OCI-LY7 (cell line): Measurements from ENCODE around the gene AMZ2. TPM values are rescaled to one million over a fixed set of nuclear protein-coding genes. Genes with fewer than 3 reads are reported as not detected.
"Not testable (repeated sequence)": the region's sequence is repeated elsewhere in the genome, so short reads cannot be mapped to it uniquely, and the experiment has no call there.

Experiments used
- BruUV-seq: library from RNA; stranded (reverse); fragments of 400-500 nt; replicated peaks from 2 replicates; lab custom pipeline; 2021; lab: Mats Ljungman, UMichigan
- CTCF ChIA-PET: fragments of 300-600 bp; sonication (Branson Sonifier 250); formaldehyde crosslinking; loops from one replicate; lab custom pipeline; 2022; ENCODE audit warnings: antibody characterized with exemption; ENCODE audit not compliant: unreplicated experiment; lab: Charles Lee
- POLR2A ChIA-PET: fragments of 300-600 bp; sonication (Branson Sonifier 250); formaldehyde crosslinking; loops from one replicate; lab custom pipeline; 2022; ENCODE audit warnings: antibody characterized with exemption; lab: Charles Lee
- DNase-seq: peaks from one replicate; pipeline ENCODE4 v3.0.0-alpha.2; 2015; ENCODE audit warnings: low spot score
- H2AFZ ChIP-seq: fragments of 200-600 bp; sonication (generic), shearing (Covaris generic); 2 replicates; pipeline ENCODE4 v1.6.1; 2014; ENCODE audit warnings: mild to moderate bottlenecking, antibody characterized with exemption, low read length, moderate library complexity
- H3K27ac ChIP-seq: fragments of 200-600 bp; sonication (generic); 2 replicates; pipeline ENCODE4 v1.5.1; 2014; ENCODE audit warnings: mixed run types, low read depth, mild to moderate bottlenecking, moderate library complexity, low read length, inconsistent platforms; ENCODE audit not compliant: poor library complexity, severe bottlenecking
- H3K36me3 ChIP-seq: fragments of 200-600 bp; sonication (generic); 2 replicates; pipeline ENCODE4 v1.6.1; 2014; ENCODE audit warnings: mild to moderate bottlenecking, antibody characterized with exemption, low read length, moderate library complexity, mixed read lengths; ENCODE audit not compliant: insufficient read depth
- H3K4me1 ChIP-seq: fragments of 200-600 bp; sonication (generic); 2 replicates; pipeline ENCODE4 v1.5.1; 2014; ENCODE audit warnings: mild to moderate bottlenecking, low read length; ENCODE audit not compliant: insufficient read depth, poor library complexity, severe bottlenecking
- H3K4me2 ChIP-seq: fragments of 200-600 bp; sonication (generic); 2 replicates; pipeline ENCODE4 v1.6.1; 2014; ENCODE audit warnings: mild to moderate bottlenecking, low read length
- H3K4me3 ChIP-seq: fragments of 200-600 bp; sonication (generic); 2 replicates; pipeline ENCODE4 v1.5.1; 2014; ENCODE audit warnings: mild to moderate bottlenecking, low read depth, low read length; ENCODE audit not compliant: poor library complexity, severe bottlenecking
- H3K79me2 ChIP-seq: fragments of 200-600 bp; sonication (generic); 2 replicates; pipeline ENCODE4 v1.6.1; 2016; ENCODE audit warnings: low read depth, mild to moderate bottlenecking, low read length, moderate library complexity, mixed read lengths; ENCODE audit not compliant: insufficient read depth
- H3K9me2 ChIP-seq: fragments of 200-600 bp; sonication (generic); 2 replicates; pipeline ENCODE4 v1.6.1; 2016; ENCODE audit warnings: mild to moderate bottlenecking, low read length, mixed read lengths; ENCODE audit not compliant: insufficient read depth
- H3K9me3 ChIP-seq: fragments of 200-600 bp; sonication (generic); 2 replicates; pipeline ENCODE4 v1.6.1; 2014; ENCODE audit warnings: mild to moderate bottlenecking, mixed run types, low read length, mixed read lengths
- H4K20me1 ChIP-seq: fragments of 200-600 bp; sonication (generic); 2 replicates; pipeline ENCODE4 v1.6.1; 2014; ENCODE audit warnings: mild to moderate bottlenecking, antibody characterized with exemption, low read length, moderate library complexity, mixed read lengths; ENCODE audit not compliant: insufficient read depth
- EZH2phosphoT487 ChIP-seq: fragments of 200-600 bp; sonication (generic); IDR thresholded peaks from 2 replicates; pipeline ENCODE4 v1.6.1; 2018; ENCODE audit warnings: low read depth, borderline replicate concordance, mild to moderate bottlenecking, mixed run types, antibody characterized with exemption, low read length, moderate library complexity, mixed read lengths
- intact Hi-C: fragments of 100-400 bp; cut with micrococcal nuclease; formaldehyde crosslinking; loops from one replicate; pipeline ENCODE4 v1.10.0; 2022; ENCODE audit not compliant: unreplicated experiment
- total RNA-seq, 2 experiments: library from RNA; depleted of rRNA in 1 of 2; stranded (reverse); fragments of >200 nt in 1 of 2; shearing (Covaris generic) in 1 of 2; gene quantifications; 2 replicates each; pipeline ENCODE4 v1.2.3, GENCODE V29; 2014 to 2022
- TF ChIP-seq, protein P1 (sequence below): fragments of 200-600 bp; sonication (generic); conservative IDR thresholded peaks from 2 replicates; pipeline ENCODE4 v1.5.1; 2014; ENCODE audit warnings: mild to moderate bottlenecking, antibody characterized with exemption, low read length, moderate library complexity, mixed read lengths

Gene AMZ2
- total RNA-seq, 2 experiments from 2014 or later: 117 to 248 TPM

DNA sequence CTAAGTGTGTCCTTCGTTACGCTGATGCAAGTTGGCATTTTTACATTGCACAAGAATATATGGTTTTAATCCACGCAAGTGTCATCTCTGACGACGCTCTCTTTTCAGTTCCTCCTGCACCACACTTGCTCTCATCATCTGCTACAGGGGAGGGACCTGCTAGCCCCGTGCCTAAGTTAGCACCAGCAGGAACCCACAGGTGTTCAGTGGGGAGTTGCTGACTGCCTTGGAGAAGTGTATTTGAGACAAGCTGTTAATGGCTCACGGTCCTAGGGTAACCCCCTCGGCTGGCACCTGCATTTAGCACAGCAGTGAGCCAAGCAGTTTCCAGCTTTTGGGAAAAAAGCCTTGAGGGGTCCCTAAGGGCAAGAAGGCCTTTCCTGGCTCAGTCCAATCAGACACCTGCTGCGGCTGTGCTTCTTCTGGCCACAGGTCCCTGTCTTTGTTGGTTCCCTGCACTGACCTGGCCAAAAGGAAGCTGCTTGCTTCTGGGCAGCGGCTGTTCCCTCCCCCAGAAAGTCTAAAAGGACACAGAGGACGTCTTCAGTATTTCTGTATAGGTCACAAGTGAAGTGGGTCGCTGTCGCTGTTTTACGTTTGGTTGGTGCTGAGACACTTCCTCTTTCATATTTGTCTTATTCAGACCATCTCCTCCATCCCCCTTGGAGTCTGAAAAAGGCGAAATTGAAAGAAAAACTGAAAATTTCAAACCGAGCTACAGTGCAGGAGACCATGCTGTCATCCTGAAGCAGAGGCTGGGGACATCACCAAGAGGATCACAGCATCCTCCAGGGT lies 10.3 kb upstream of the AMZ2 start:
- Histone ChIP-seq H3K27ac (peak overlapping the region; percentile 96), H3K4me3 (peak overlapping the region; percentile 65), H3K4me2 (peak overlapping the region; percentile 84), H3K4me1 (peaks cover 77% of the 10 kb centered on the region), H3K36me3 (peaks cover 27% of the 10 kb centered on the region), H3K79me2 (peaks cover 79% of the 10 kb centered on the region)
- not testable (repeated sequence) for H3K9me2 ChIP-seq, H4K20me1 ChIP-seq, H3K9me3 ChIP-seq, BruUV-seq, H2AFZ ChIP-seq
- TF ChIP-seq, protein P1, sequence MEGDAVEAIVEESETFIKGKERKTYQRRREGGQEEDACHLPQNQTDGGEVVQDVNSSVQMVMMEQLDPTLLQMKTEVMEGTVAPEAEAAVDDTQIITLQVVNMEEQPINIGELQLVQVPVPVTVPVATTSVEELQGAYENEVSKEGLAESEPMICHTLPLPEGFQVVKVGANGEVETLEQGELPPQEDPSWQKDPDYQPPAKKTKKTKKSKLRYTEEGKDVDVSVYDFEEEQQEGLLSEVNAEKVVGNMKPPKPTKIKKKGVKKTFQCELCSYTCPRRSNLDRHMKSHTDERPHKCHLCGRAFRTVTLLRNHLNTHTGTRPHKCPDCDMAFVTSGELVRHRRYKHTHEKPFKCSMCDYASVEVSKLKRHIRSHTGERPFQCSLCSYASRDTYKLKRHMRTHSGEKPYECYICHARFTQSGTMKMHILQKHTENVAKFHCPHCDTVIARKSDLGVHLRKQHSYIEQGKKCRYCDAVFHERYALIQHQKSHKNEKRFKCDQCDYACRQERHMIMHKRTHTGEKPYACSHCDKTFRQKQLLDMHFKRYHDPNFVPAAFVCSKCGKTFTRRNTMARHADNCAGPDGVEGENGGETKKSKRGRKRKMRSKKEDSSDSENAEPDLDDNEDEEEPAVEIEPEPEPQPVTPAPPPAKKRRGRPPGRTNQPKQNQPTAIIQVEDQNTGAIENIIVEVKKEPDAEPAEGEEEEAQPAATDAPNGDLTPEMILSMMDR: 0 out of 2 replicates have a peak, but pooled peaks have one; percentile 27
- intact Hi-C loops: loop anchor here (1.0 to 2.0 kb wide), 5 partner anchors 10 to 55 kb away; no protein-coding TSS in a partner anchor
- CTCF ChIA-PET: interaction anchor here (1.3 kb wide), 1 partner anchor 10 kb away, joined by 9 read pairs; the partner anchor contains the start of gene AMZ2
- POLR2A ChIA-PET: interaction anchor here (0.6 to 7.0 kb wide), 19 partner anchors 8 to 223 kb away, joined by 3 to 154 read pairs (median 5); partner anchors contain the start of gene AMZ2
- peak; percentile 96 for DNase-seq

DNA sequence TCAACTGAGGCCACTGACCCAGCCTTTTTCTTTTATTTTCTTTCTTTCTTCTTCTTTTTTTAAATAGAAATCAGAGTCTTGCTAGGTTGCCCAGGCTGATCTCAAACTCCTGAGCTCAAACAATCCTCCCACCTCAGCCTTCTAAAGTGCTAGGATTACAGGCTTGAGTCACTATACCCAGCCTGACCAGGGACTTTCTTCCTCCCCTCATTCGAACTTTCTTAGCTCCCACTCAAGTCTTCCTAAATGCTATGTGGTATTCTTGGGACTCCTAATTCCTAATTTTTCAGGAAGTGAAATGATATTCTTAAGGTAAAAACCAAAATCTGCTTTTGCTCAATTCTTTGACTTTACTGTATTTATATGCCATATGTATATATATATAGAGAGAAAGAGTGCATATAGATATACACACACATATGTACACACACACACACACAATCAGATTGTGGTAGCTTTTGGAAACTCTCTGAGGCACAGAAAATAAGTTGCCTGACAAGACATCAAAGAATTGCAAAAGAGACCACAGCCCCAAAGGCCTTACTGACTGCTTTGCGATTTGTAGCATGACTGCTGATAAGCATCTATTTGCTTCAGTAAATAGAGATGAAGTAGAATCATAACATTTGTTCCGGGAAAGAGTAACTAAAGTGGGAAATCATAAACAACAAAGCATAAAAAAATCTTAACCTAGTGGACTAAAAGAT lies 9.5 kb upstream of the AMZ2 start:
- Histone ChIP-seq H3K4me2 (peak overlapping the region; percentile 84), H2AFZ (no peak overlapping the region), H4K20me1 (no peaks in the 10 kb centered on the region), H3K27ac (peak overlapping the region; percentile 96), H3K9me2 (no peaks in the 10 kb centered on the region), H3K9me3 (peaks cover 8% of the 10 kb centered on the region; the same call in 1 of the 2 replicates), H3K4me1 (peaks cover 85% of the 10 kb centered on the region), H3K79me2 (peaks cover 80% of the 10 kb centered on the region), H3K36me3 (peaks cover 20% of the 10 kb centered on the region), H3K4me3 (peak overlapping the region; percentile 65)
- intact Hi-C loops: loop anchor here (1.0 kb wide), 1 partner anchor 33 kb away; no protein-coding TSS in a partner anchor
- TF ChIP-seq EZH2phosphoT487: no peak
- TF ChIP-seq, protein P1: no peak
- ChIA-PET POLR2A (interaction anchor here (0.5 to 7.0 kb wide), 14 partner anchors 10 to 1087 kb away, joined by 3 to 154 read pairs (median 6); partner anchors contain the start of genes AMZ2 and WIPI1), CTCF (interaction anchor here (1.3 kb wide), 1 partner anchor 9 kb away, joined by 9 read pairs; the partner anchor contains the start of gene AMZ2)
- BruUV-seq: TSS peak; percentile 70
- no peak for DNase-seq
